Heart left ventricle (tissue), 16 donors: Measurements from ENCODE around the gene FCSK. TPM values are rescaled to one million over a fixed set of nuclear protein-coding genes. Genes with fewer than 3 reads are reported as not detected.

Experiments
- ATAC-seq, 4 donors: fragments of 200-7000 bp; cut with Tn5 transposase; one replicate each; pipeline ENCODE4 v1.9.1; 2020 to 2022; ENCODE audit warnings: moderate library complexity in 4 of 4, mild to moderate bottlenecking in 3 of 4, moderate number of reproducible peaks in 1 of 4
- DNase-seq, 5 donors: peaks; one replicate each; pipeline ENCODE4 v3.0.0-alpha.2; 2020
- H3K27ac ChIP-seq, 12 donors: fragments of 200-600 bp; sonication (generic) in 4 of 12; one replicate each; pipeline versions ENCODE4 v1.5.0 to v1.8.0; 2016 to 2022; ENCODE audit warnings: mild to moderate bottlenecking in 2 of 12
- H3K27me3 ChIP-seq, 9 donors: fragments of 200-600 bp; sonication (generic) in 2 of 9; one replicate each; pipeline versions ENCODE4 v1.5.1 to v1.8.0; 2016 to 2022; ENCODE audit warnings: mild to moderate bottlenecking in 3 of 9
- H3K36me3 ChIP-seq, 9 donors: fragments of 200-600 bp; sonication (generic) in 2 of 9; one replicate each; pipeline versions ENCODE4 v1.5.0 to v1.8.0; 2018 to 2022; ENCODE audit warnings: mild to moderate bottlenecking in 2 of 9
- H3K4me1 ChIP-seq, 12 donors: fragments of 200-600 bp; sonication (generic) in 4 of 12; one replicate each; pipeline versions ENCODE4 v1.5.0 to v1.8.0; 2016 to 2022; ENCODE audit warnings: mild to moderate bottlenecking in 3 of 12
- H3K4me3 ChIP-seq, 12 donors: fragments of 200-600 bp; sonication (generic) in 4 of 12; one replicate each; pipeline versions ENCODE4 v1.5.0 to v1.8.0; 2017 to 2022; ENCODE audit warnings: mild to moderate bottlenecking in 9 of 12, moderate library complexity in 4 of 12
- H3K9me3 ChIP-seq, 12 donors: fragments of 200-600 bp; sonication (generic) in 4 of 12; one replicate each; pipeline versions ENCODE4 v1.5.0 to v1.8.0; 2016 to 2022; ENCODE audit warnings: mild to moderate bottlenecking in 1 of 12
- CTCF ChIP-seq, 12 donors: fragments of 200-600 bp; sonication (generic) in 4 of 12; IDR thresholded peaks; one replicate each; pipeline versions ENCODE4 v1.5.0 to v1.8.0; 2018 to 2022; ENCODE audit warnings: antibody characterized with exemption in 12 of 12, mild to moderate bottlenecking in 5 of 12
- POLR2A ChIP-seq, 2 donors: fragments of 450-650 bp; IDR thresholded peaks; one replicate each; pipeline ENCODE4 v1.6.1; 2017; ENCODE audit warnings: antibody characterized with exemption in 2 of 2, mild to moderate bottlenecking in 2 of 2, moderate library complexity in 2 of 2
- whole genome bisulfite sequencing, 4 donors: extraction: QIAGEN DNeasy Blood & Tissue Kit in 2 of 4; methylation state at CpG; one replicate each; pipeline versions ENCODE4 v1.1.5 to v1.1.7; 2013 to 2018; 5-methylcytosine and 5-hydroxymethylcytosine counted together
- intact Hi-C, 10 donors: fragments of 100-400 bp; cut with DNase I; formaldehyde crosslinking; loops; one replicate each; pipeline versions ENCODE4 v1.11.1 to v1.14.2; 2022
- polyA plus RNA-seq, 2 donors: library from polyadenylated mRNA; stranded (reverse); fragments of 200-250 nt; gene quantifications; one replicate each; pipeline ENCODE4 v1.2.3, GENCODE V29; 2013
- total RNA-seq, 9 donors: library from RNA; depleted of rRNA in 2 of 9; stranded (reverse); fragments of >200 nt in 2 of 9; fragmentation: NEBNext Ultra II Directional in 3 of 9; extraction: Animal tissue kit (Norgen Biotek cat#: 25700) in 3 of 9; gene quantifications; one replicate each; pipeline versions ENCODE4 v1.1.0 to v1.2.4, GENCODE V29; 2016 to 2023
- donor health status: ischemic (EF 13 %, LVEDD 7.1; RV severe dilation, severe dysfunction).
- donor health status: healthy with polysubstance abuse.
- donor health status: DM: no; HTN: yes; CAD: no.
- donor health status: DM: no; HTN: no; CAD: no.
- donor health status: ischemic (EF 25% LVEDD 6.9; RV normal size, moderate dysfunction).
- donor health status: ischemic (EF 25% LVEDD 5.7; RV mildly dilated, moderate dysfunction).
- donor health status: healthy.
- donor health status: DM: yes; HTN: yes; CAD: no.
- donor health status: ischemic (EF 35%, LVEDD 5.7; RV mildly dilated, moderate dysfunction).
- donor health status: nonischemic (EF 11% LVEDD 7.7; RV severe dilation, severe dysfunction).
- donor health status: DM: yes; HTN: yes; CAD: no.
- donor health status: PGD.
- donor health status: ischemic (EF 29% LVEDD 5.4; RV normal size, mild dysfunction).
- donor health status: nonischemic (EF 23%, LVEDD 6.1; RV moderate dilation, normal function).

Gene FCSK
- total and polyA plus RNA-seq, 11 donors, result 5.9 to 17.3 (median 8.2) TPM

GRCh38 chr16:70484867-70485266, 30.5 kb downstream of the FCSK start:
- ATAC-seq (no peak), DNase-seq (no peak)
- TF ChIP-seq CTCF (IDR thresholded peaks at IDR 0.05), result no peak
- no peak for TF ChIP-seq POLR2A (IDR thresholded peaks at IDR 0.05)
- Histone ChIP-seq H3K36me3 (peaks cover 0 to 95% (median 89%) of the 10 kb centered on the region in 9 donors), H3K4me3 (no peak overlapping the region), H3K27me3 (no peaks in the 10 kb centered on the region), H3K27ac (no peak overlapping the region), H3K4me1 (peaks cover 0 to 6% (median 4%) of the 10 kb centered on the region in 12 donors), H3K9me3 (no peaks in the 10 kb centered on the region)
- intact Hi-C loops, result no loop called here
- WGBS, 4 donors, result 93 to 98% (median 95%) methylated on average over 2 of the region's 2 CpGs

- Histone ChIP-seq H3K4me3 (no peak overlapping the region), H3K9me3 (no peaks in the 10 kb centered on the region), H3K27me3 (no peaks in the 10 kb centered on the region), H3K27ac (no peak overlapping the region), H3K4me1 (peaks cover 0 to 14% (median 0%) of the 10 kb centered on the region in 12 donors), H3K36me3 (peaks cover 0 to 95% (median 88%) of the 10 kb centered on the region in 9 donors)
- ATAC-seq, result peak in 1 of 4 donors; percentile 62
- intact Hi-C loops, result no loop called here
- 55 to 69% (median 66%) methylated on average over 6 of the region's 6 CpGs for WGBS, 4 donors
- peak in 1 of 5 donors; percentile 42 for DNase-seq
- TF ChIP-seq POLR2A (IDR thresholded peaks at IDR 0.05), result no peak
- TF ChIP-seq CTCF (IDR thresholded peaks at IDR 0.05), result no peak
These were observed 35.9 kb downstream of the FCSK start for GRCh38 chr16:70490261-70490660.

GRCh38 chr16:70493802-70494201, 39.4 kb downstream of the FCSK start:
- DNase-seq, result no peak
- ATAC-seq, result peak in 3 of 4 donors; percentile 8 to 60 (median 57)
- intact Hi-C loops, result no loop called here
- peaks cover 0 to 95% (median 88%) of the 10 kb centered on the region in 9 donors for H3K36me3 ChIP-seq
- peak overlapping the region in 6 of 12 donors; percentile 16 to 62 (median 34) for H3K27ac ChIP-seq
- H3K27me3 ChIP-seq, result no peaks in the 10 kb centered on the region
- 67 to 92% (median 76%) methylated on average over 3 of the region's 3 CpGs for WGBS, 4 donors
- no peak overlapping the region for H3K4me3 ChIP-seq
- TF ChIP-seq CTCF (IDR thresholded peaks at IDR 0.05) (no peak), POLR2A (IDR thresholded peaks at IDR 0.05) (no peak)
- H3K9me3 ChIP-seq, result no peaks in the 10 kb centered on the region
- peaks cover 0 to 11% (median 0%) of the 10 kb centered on the region in 12 donors for H3K4me1 ChIP-seq

- WGBS, 4 donors, result 37 to 57% (median 55%) methylated on average over 5 of the region's 5 CpGs
- intact Hi-C loops, result no loop called here
- no peaks in the 10 kb centered on the region for H3K9me3 ChIP-seq
- DNase-seq (no peak), ATAC-seq (peak; percentile 35 to 77 (median 75))
- peaks cover 0 to 10% (median 0%) of the 10 kb centered on the region in 12 donors for H3K4me1 ChIP-seq
- no peak overlapping the region for H3K4me3 ChIP-seq
- peaks cover 0 to 95% (median 88%) of the 10 kb centered on the region in 9 donors for H3K36me3 ChIP-seq
- H3K27ac ChIP-seq, result peak overlapping the region in 6 of 12 donors; percentile 16 to 62 (median 34)
- H3K27me3 ChIP-seq, result no peaks in the 10 kb centered on the region
- TF ChIP-seq POLR2A (IDR thresholded peaks at IDR 0.05) (no peak), CTCF (IDR thresholded peaks at IDR 0.05) (no peak)
These were observed 39.9 kb downstream of the FCSK start for GRCh38 chr16:70494202-70494770.
